Small intestine (tissue), 7 donors: Measurements from ENCODE around the gene SLC25A38. TPM values are rescaled to one million over a fixed set of nuclear protein-coding genes. Genes with fewer than 3 reads are reported as not detected.

Source experiments
- DNase-seq, 2 donors: peaks; one replicate each; pipeline versions ENCODE4 v3.0.0 to v3.0.0-alpha.2; 2013
- FAIRE-seq: peaks from 2 replicates; lab custom pipeline; 2012; peaks lifted over from hg19 to GRCh38; lab: Jason Lieb, UNC
- H3K27ac ChIP-seq, 3 donors: one replicate each; pipeline ENCODE4 v1.5.1; 2013; ENCODE audit warnings: low read length in 2 of 3, mild to moderate bottlenecking in 2 of 3, control low read depth in 1 of 3, inconsistent platforms in 1 of 3, low read depth in 1 of 3, moderate library complexity in 1 of 3
- H3K27me3 ChIP-seq, 3 donors: one replicate each; pipeline ENCODE4 v1.6.1; 2013; ENCODE audit warnings: low read length in 3 of 3, inconsistent platforms in 1 of 3; ENCODE audit not compliant: control insufficient read depth in 3 of 3, insufficient read depth in 3 of 3
- H3K36me3 ChIP-seq, 3 donors: one replicate each; pipeline ENCODE4 v1.6.1; 2013; ENCODE audit warnings: low read length in 3 of 3, inconsistent platforms in 1 of 3, low read depth in 1 of 3, mild to moderate bottlenecking in 1 of 3, moderate library complexity in 1 of 3; ENCODE audit not compliant: control insufficient read depth in 3 of 3, insufficient read depth in 2 of 3
- H3K4me1 ChIP-seq, 3 donors: one replicate each; pipeline ENCODE4 v1.6.1; 2013; ENCODE audit warnings: low read length in 2 of 3, inconsistent platforms in 1 of 3, low read depth in 1 of 3, mild to moderate bottlenecking in 1 of 3, moderate library complexity in 1 of 3; ENCODE audit not compliant: control insufficient read depth in 3 of 3, insufficient read depth in 2 of 3
- H3K4me3 ChIP-seq, 3 donors: one replicate each; pipeline ENCODE4 v1.5.1; 2013; ENCODE audit warnings: low read length in 3 of 3, control low read depth in 1 of 3, inconsistent platforms in 1 of 3, low read depth in 1 of 3, mild to moderate bottlenecking in 1 of 3, moderate library complexity in 1 of 3
- H3K9me3 ChIP-seq, 2 donors: one replicate each; pipeline ENCODE4 v1.6.1; 2013; ENCODE audit warnings: low read depth in 1 of 2, low read length in 1 of 2; ENCODE audit not compliant: control insufficient read depth in 2 of 2, insufficient read depth in 1 of 2
- WGBS, 3 donors: extraction: QIAGEN DNeasy Blood & Tissue Kit; methylation state at CpG; one replicate each; pipeline ENCODE4 v1.1.7; 2013; 5-methylcytosine and 5-hydroxymethylcytosine counted together
- polyA plus RNA-seq, 4 donors: library from polyadenylated mRNA; stranded (reverse) in 3 of 4; unstranded in 1 of 4; fragments of 200-250 nt in 3 of 4; fragments of 120-200 nt in 1 of 4; gene quantifications; one replicate each; pipeline versions ENCODE4 v1.2.1 to v1.2.3, GENCODE V29; 2013
- donor health status: healthy with polysubstance abuse.
- donor health status: control.
- donor health status: control.
- donor health status: Bipolar disorder and iron deficiency.
- donor health status: healthy.

The SLC25A38 gene
- polyA plus RNA-seq, 4 donors, result 17.3 to 42.9 (median 30.8) TPM

DNA sequence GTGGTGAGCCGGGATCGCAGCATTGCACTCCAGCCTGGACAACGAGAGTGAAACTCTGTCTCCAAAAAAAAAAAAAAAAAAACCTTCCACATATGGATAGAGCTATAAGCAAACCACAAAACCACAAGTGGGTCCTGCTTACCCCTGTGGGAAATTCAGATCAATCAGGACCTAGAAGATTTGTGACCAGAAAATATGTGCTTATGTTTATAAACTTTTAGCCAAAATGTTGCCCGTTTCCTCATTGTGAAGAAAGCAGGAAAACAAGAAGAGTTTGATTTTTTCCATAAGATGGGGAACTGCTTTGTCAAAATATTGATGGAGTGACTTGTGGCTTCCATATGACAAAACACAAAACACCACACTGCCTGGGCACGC is 3.4 kb upstream of the SLC25A38 start:
- Histone ChIP-seq H3K4me1 (no peaks in the 10 kb centered on the region), H3K27ac (no peak overlapping the region), H3K4me3 (no peak overlapping the region), H3K27me3 (no peaks in the 10 kb centered on the region), H3K9me3 (no peaks in the 10 kb centered on the region), H3K36me3 (no peaks in the 10 kb centered on the region)
- WGBS, 3 donors, result 87 to 90% (median 88%) methylated on average over 5 of the region's 5 CpGs
- DNase-seq (no peak), FAIRE-seq (no peak)

DNA sequence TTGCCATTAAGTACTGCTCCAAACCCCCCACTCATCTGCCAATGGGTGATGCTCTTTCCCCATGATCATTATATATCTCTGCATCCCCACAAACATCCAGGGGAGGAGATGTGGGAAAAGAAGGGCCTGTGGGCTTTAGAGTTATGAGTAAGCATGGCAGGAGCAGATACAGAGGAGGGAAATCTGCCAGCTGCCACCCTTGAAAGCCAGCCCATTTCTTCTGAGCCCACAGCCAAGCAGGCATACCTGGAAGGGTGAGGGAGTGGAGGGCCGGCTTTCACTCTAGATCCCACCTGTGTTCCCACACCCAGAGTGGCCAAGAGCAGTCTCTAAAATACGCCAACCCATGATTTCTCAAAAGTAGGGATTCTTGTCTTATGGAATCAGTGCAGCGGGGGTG is 1.7 kb upstream of the SLC25A38 start:
- H3K27ac ChIP-seq, result no peak overlapping the region
- H3K9me3 ChIP-seq, result no peaks in the 10 kb centered on the region
- peaks cover 0 to 6% (median 5%) of the 10 kb centered on the region in 3 donors for H3K4me1 ChIP-seq
- no peaks in the 10 kb centered on the region for H3K36me3 ChIP-seq
- no peak for FAIRE-seq
- no peak for DNase-seq
- no peaks in the 10 kb centered on the region for H3K27me3 ChIP-seq
- no peak overlapping the region for H3K4me3 ChIP-seq
- WGBS, 3 donors, result 92 to 100% (median 97%) methylated on average over 3 of the region's 3 CpGs

DNA sequence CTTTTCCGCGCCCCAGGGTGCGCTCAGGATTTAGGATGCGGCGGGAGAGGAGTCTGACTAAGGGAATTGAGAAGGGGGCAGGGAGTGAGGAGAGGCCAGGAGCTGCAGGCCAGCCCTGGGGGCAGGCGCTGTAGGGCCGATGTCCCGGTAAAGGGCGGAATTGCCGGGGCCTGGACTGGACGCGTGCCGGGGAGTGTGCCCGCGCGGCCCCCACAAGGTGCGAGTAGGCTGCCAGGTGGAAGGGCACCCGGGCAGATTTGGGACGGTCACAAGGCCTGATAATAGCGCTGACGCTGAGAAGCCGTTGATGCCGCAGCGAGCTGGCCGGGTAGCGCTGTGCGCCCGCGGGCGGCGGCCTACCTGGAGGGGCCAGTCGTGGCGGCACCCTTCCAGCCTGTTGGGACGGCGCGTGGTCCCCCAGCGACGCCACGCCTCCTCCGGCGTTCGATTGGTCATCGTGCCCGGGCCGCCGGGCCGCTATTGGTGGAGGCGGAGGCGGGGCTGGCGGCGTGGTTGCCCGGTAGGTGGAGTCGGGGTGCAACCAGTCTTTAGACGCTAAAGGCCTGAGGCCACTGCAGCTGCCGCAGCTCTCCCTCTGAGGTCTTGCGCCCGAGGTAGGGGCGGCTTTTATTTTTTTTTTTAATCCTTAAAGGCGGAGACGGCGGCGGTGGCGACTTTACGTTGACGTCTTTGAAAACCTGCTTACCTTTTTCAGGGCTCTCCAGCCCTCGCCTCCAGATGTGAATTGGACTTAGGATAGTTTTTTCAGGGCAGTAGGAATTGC is 903 bp downstream of the SLC25A38 start:
- no peaks in the 10 kb centered on the region for H3K36me3 ChIP-seq
- no peaks in the 10 kb centered on the region for H3K27me3 ChIP-seq
- 0 to 1% (median 0%) methylated on average over 56 to 66 of the region's 66 CpGs for WGBS, 3 donors
- FAIRE-seq (no peak), DNase-seq (peak; percentile 96 to 98)
- H3K27ac ChIP-seq, result peak overlapping the region; percentile 90 to 98 (median 95)
- H3K4me1 ChIP-seq, result peaks cover 6 to 19% (median 13%) of the 10 kb centered on the region in 3 donors
- no peaks in the 10 kb centered on the region for H3K9me3 ChIP-seq
- peak overlapping the region; percentile 66 to 88 (median 82) for H3K4me3 ChIP-seq

DNA sequence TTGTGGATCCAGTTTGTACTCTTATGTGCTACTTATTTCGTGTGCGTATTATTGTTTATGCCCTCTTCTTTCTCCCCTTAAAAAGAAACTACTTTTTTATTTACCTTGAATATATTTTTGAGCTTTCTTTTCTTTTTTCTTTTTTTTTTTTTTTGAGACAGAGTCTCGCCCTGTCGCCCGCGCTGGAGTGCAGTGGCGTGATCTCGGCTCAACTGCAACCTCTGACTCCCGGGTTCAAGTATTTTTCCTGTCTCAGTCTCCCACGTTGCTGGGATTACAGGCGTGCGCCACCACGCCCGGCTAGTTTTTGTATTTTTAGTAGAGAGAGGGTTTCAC is 1.5 kb downstream of the SLC25A38 start:
- DNase-seq (no peak), FAIRE-seq (no peak)
- Histone ChIP-seq H3K27me3 (no peaks in the 10 kb centered on the region), H3K4me1 (peaks cover 6 to 20% (median 13%) of the 10 kb centered on the region in 3 donors), H3K4me3 (peak overlapping the region in 2 of 3 donors; percentile 66 to 82), H3K27ac (peak overlapping the region in 2 of 3 donors; percentile 32 to 60), H3K9me3 (no peaks in the 10 kb centered on the region), H3K36me3 (peaks cover 0 to under 1% (median 0%) of the 10 kb centered on the region in 3 donors)
- WGBS, 3 donors, result 18 to 53% (median 40%) methylated on average over 14 of the region's 14 CpGs

DNA sequence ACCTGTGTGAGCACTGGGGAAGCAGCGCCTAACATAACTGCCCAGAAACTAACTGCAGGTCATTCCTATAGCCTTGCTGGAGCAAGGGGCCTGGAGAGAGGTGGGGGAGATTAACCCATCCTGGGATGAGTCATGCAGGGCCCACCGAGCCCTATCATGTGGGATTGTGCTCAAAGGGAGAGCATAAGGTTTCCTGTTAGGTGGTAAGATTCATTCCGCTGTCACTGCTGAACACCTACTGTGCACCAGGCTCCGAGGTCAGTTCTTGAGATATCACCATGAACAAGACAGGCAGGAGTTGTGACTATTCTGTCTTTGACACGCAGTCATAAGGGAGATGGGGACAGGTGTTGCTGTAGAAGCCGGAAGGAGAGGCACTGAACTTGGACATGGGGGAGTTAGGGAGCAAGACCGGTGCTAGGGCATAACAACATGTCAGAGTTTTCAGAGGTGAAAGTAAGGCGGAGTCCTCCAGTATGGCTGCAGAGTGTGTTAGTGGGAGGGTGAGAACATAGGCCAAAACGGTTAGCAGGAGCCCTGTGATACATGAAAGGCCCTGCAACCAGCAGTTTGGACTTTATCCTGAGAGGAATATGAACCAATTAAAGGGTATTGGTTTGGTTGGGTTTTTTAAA is 2.4 kb downstream of the SLC25A38 start:
- DNase-seq (peak in 1 of 2 donors; percentile 13), FAIRE-seq (no peak)
- H3K27ac ChIP-seq, result peak overlapping the region in 1 of 3 donors; percentile 8
- WGBS, 3 donors, result 23 to 60% (median 35%) methylated on average over 9 of the region's 9 CpGs
- H3K9me3 ChIP-seq, result no peaks in the 10 kb centered on the region
- no peak overlapping the region for H3K4me3 ChIP-seq
- peaks cover 0 to 6% (median 3%) of the 10 kb centered on the region in 3 donors for H3K36me3 ChIP-seq
- no peaks in the 10 kb centered on the region for H3K27me3 ChIP-seq
- peaks cover 6 to 20% (median 13%) of the 10 kb centered on the region in 3 donors for H3K4me1 ChIP-seq

DNA sequence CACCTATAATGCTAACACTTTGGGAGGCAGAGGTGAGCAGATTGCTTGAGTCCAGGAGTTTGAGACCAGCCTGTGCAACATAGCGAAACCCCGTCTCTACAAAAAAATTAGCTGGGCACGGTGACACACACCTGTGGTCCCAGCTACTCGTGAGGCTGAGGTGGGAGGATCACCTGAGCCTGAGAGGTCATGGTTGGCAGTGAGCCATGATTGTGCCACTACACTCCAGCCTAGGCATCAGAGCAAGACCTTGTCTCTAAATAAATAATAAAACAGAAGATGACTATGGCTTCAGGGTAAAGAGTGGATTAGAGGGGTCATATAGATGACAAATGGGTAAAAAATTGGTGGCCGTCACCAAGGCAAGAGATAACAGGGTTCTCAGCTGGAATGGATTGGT is 3.1 kb downstream of the SLC25A38 start:
- peaks cover 6 to 20% (median 13%) of the 10 kb centered on the region in 3 donors for H3K4me1 ChIP-seq
- 68 to 75% (median 70%) methylated on average over 5 of the region's 5 CpGs for WGBS, 3 donors
- FAIRE-seq, result no peak

DNA sequence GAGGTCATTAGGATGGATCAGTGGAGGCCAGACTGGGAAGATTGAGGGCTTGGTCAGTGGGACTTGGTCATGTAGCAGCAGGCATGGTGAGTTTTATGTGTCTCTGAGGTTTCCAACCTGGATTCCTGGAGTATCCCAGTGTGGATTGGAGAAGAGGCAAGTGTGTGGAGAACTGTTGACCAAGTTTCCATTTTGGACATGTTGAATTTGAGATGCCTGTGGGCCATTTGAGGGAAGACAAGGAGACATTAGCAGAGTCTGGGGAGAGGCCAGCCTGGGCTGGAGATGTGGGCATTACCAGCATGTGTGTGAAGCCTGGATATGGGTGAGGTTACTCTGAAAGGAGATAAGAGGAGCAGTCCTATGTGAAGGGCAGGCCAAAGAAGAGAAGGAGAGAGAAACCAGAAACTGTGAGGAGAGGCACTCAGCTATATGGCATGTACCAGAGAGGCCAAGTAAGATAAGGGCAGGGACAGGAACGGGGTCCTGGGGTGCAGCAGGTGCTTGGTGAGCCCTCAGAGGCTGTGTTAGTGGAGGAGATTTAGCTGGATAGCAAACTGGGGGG is 4.3 kb downstream of the SLC25A38 start:
- Histone ChIP-seq H3K27ac (no peak overlapping the region), H3K4me1 (peaks cover 6 to 20% (median 13%) of the 10 kb centered on the region in 3 donors), H3K36me3 (peaks cover 7 to 14% (median 10%) of the 10 kb centered on the region in 3 donors), H3K27me3 (no peaks in the 10 kb centered on the region), H3K4me3 (no peak overlapping the region), H3K9me3 (no peaks in the 10 kb centered on the region)
- FAIRE-seq (no peak), DNase-seq (no peak)
- 6 to 63% (median 42%) methylated on average over 1 of the region's 1 CpG for WGBS, 3 donors

More for the DNA sequence above, 3.1 kb downstream of the SLC25A38 start:
- DNase-seq, result no peak
- peaks cover 0 to 7% (median 4%) of the 10 kb centered on the region in 3 donors for H3K36me3 ChIP-seq
- no peaks in the 10 kb centered on the region for H3K27me3 ChIP-seq
- H3K27ac ChIP-seq, result no peak overlapping the region
- H3K4me3 ChIP-seq, result no peak overlapping the region
- H3K9me3 ChIP-seq, result no peaks in the 10 kb centered on the region

DNA sequence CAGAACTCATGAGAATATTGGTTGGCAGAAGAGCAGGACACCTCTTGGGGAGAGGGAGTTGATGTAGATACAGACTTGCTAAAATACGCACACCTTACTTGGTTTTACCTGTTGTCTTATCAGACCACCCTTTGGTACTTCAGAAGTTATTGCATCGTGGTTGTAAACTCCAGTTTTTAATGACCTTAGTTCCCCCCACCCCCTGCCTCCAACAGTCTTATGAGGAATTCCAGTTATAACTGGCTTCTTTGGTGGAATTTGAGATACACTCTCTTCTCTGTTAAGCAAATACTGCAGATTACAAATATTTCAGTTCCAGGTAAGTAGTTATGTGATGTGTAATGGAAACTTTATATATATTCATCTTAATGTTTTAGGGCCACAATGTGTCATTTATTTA is 5.0 kb downstream of the SLC25A38 start:
- Histone ChIP-seq H3K4me3 (no peak overlapping the region), H3K27me3 (no peaks in the 10 kb centered on the region), H3K4me1 (peaks cover 6 to 20% (median 13%) of the 10 kb centered on the region in 3 donors), H3K9me3 (no peaks in the 10 kb centered on the region), H3K27ac (no peak overlapping the region), H3K36me3 (peaks cover 9 to 21% (median 12%) of the 10 kb centered on the region in 3 donors)
- peak in 1 of 2 donors; percentile 50 for DNase-seq
- WGBS, 3 donors, result 27 to 73% (median 56%) methylated on average over 2 of the region's 2 CpGs
- no peak for FAIRE-seq
